Ovary (tissue), 3 donors: ENCODE measurements around the gene IGDCC3.

Experiments used
- EP300 ChIP-seq: sonication (generic); formaldehyde crosslinking; IDR thresholded peaks from one replicate; pipeline ENCODE4 v1.6.1; 2017; ENCODE audit warnings: antibody characterized with exemption
- POLR2A ChIP-seq: fragments of 450-650 bp; IDR thresholded peaks from one replicate; pipeline ENCODE4 v1.6.1; 2017; ENCODE audit warnings: antibody characterized with exemption, mild to moderate bottlenecking, moderate library complexity
- TF ChIP-seq, protein P1 (sequence below), 3 donors: fragments of 450-650 bp in 2 of 3; fragments of 200-600 bp in 1 of 3; IDR thresholded peaks; one replicate each; pipeline versions ENCODE4 v1.5.1 to v1.8.0; 2016 to 2022; ENCODE audit warnings: antibody characterized with exemption in 3 of 3, mild to moderate bottlenecking in 1 of 3
- donor health status: DM: no; HTN: no; CAD: no.

DNA sequence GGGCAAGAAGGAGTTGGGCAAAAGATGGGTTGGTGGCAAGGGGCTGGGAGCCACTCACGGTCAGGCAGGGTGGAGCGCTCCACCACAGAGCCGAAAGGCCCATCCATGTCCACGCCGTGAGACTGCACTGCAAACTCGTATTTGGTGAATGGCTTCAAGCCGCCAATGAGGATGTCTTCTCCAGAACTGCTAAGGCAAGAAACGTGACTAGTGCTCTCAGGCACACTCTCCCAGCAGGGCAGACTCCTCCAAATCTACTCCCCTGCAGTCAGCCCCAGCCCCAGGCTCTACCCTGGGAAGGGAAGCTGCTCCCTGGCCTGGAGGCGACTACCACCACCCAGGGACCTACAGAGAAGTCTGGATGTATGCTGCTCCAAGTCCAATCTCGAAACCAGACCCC is 11.4 kb upstream of the IGDCC3 start:
- TF ChIP-seq EP300 (no peak), POLR2A (no peak)
- TF ChIP-seq, protein P1, sequence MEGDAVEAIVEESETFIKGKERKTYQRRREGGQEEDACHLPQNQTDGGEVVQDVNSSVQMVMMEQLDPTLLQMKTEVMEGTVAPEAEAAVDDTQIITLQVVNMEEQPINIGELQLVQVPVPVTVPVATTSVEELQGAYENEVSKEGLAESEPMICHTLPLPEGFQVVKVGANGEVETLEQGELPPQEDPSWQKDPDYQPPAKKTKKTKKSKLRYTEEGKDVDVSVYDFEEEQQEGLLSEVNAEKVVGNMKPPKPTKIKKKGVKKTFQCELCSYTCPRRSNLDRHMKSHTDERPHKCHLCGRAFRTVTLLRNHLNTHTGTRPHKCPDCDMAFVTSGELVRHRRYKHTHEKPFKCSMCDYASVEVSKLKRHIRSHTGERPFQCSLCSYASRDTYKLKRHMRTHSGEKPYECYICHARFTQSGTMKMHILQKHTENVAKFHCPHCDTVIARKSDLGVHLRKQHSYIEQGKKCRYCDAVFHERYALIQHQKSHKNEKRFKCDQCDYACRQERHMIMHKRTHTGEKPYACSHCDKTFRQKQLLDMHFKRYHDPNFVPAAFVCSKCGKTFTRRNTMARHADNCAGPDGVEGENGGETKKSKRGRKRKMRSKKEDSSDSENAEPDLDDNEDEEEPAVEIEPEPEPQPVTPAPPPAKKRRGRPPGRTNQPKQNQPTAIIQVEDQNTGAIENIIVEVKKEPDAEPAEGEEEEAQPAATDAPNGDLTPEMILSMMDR (IDR thresholded peaks at IDR 0.05) = no peak
